NCI-H2029 (cell line): ENCODE results near the gene SLC28A1.

ENCODE experiments used
- DNase-seq: peaks from one replicate; lab custom pipeline; 2025; lab: John Stamatoyannopoulos, UW

SLC28A1 gene

DNA sequence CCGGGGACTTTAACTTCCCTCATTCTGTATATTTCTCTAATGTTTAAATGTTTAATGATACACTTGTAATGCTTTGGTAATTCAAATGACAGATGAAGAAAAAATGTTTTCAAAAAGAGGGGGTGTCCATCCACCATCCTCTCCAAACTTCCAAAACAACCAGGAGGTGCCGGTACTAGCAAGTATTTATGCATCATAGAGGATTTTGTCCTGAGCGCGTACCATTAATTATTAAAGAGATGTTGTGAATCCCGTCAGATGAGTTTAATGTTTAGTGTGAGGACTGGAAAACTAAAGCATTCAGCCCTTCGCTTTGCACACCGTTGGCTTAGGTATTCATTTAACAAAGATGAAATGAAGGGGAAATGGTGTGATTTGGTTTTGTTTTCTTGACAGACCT is 1.3 kb downstream of the SLC28A1 start:
- DNase-seq: no peak

DNA sequence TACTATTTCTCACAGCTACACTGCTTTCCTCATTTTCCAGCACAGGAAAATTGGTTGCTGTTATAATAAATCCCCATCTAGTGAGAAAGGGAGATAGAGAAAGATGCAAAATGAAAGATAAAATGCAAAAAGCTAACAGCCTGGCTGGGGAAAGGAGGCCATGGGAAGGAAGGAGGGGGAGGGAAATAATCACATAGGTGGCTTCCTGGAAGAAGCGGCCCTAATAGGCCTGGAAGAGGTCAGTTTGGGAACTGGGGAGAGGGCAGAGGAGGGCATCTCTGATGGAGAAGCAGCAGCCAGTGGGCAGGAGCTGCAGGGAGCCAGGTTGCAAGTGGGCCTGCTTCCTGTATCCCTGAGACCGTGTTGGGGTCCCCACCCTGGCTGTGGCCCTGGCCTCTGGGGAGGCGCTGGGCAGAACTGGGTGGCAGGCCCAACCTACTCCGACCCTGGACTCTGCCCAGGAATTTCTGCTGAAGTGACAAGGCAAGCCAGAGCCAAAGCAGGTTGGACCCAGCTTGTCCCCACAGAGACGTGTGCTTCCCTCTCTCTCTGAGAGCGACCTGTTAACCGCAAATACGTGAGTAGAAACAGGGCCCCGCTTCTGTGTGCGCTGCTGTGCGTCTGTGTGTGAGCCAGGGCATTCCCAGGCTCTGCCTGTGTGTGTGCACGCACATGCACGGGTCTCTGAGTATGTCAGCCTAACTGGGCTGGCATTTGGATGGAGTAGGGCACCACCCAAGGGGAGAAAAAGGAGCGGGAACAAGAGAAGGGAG is 1.9 kb downstream of the SLC28A1 start:
- DNase-seq: no peak

DNA sequence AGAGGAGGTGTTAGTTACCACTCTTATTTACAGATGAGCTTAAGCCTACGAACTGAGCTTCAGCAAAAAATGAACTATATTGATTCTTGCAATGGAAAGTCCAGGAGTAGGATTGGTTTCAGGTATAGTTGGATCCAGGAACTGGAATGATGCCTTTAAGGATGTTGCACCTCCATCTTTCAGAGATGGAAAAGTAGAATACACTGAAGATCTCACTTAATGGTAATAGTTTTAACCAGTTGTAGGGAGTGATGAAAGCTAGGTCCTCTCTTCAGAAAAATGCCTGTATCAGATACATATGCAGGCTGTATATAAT is 2.5 kb downstream of the SLC28A1 start:
- no peak for DNase-seq

DNA sequence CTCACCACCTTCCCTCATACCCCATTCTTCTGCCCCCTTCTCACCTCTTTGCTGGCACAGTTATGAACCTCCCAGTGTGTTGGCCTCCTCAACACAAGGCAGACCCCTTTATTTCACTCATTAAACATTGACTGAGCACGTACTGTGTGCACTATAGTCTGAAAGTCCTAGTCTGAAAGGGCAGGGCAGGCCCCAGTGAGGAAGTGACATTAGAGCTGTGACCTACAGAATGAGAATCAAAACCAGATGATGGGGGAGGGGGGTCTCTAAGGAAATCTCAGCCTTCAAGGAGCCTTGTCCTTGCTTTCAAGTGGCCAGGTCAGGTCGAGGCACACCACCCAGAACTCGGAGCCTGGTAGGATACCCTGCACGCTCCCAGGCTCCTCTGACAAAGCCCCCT is 3.5 kb downstream of the SLC28A1 start:
- no peak for DNase-seq

DNA sequence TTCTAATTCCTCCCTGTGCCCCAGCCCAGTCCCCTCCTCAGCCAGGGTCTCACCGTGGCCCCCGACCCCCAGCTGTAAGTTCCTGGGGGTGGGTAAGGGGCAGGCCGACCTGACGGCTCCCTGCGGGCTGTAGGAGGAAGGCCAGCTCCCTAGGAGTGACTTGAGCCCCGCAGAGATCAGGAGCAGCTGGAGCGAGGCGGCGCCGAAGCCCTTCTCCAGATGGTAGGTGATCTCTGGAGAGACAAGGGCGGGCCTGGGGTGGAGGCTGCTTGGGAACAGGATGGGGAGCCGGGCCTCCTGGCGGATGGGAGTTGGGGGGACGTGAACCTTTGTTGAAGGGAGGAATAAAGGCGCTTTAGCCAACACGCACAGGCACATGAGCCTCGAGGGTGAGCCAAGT is 4.2 kb downstream of the SLC28A1 start:
- DNase-seq: no peak

DNA sequence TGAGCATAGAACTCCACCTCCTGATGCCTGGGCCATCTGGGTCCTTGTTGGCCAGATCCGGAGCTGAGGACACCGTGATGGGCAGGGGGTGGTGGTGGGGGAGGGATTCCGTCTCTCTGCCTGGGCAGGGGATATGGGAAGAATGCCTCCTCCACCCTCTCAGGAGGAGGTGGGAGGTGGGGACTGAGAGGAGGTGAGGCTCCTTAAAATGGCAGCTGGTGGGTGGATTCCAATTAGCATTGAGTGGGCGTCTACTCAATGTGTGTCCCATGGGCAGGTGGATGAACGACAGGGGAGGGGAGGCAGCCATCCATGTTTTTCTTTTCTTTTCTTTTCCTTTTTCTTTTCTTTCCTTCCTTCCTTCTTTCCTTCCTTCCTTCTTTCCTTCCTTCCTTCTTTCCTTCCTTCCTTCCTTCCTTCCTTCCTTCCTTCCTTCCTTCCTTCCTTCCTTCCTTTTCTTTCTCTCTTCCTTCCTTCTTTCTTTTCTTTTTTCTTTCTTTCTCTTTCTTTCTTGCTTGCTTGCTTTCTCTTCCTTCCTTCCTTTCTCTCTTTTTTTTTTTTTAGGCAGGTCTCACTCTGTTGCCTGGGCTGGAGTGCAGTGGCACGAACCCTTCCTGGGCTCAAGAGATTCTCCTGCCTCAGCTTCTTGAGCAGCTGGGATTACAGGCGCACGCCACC is 5.0 kb downstream of the SLC28A1 start:
- DNase-seq: no peak

DNA sequence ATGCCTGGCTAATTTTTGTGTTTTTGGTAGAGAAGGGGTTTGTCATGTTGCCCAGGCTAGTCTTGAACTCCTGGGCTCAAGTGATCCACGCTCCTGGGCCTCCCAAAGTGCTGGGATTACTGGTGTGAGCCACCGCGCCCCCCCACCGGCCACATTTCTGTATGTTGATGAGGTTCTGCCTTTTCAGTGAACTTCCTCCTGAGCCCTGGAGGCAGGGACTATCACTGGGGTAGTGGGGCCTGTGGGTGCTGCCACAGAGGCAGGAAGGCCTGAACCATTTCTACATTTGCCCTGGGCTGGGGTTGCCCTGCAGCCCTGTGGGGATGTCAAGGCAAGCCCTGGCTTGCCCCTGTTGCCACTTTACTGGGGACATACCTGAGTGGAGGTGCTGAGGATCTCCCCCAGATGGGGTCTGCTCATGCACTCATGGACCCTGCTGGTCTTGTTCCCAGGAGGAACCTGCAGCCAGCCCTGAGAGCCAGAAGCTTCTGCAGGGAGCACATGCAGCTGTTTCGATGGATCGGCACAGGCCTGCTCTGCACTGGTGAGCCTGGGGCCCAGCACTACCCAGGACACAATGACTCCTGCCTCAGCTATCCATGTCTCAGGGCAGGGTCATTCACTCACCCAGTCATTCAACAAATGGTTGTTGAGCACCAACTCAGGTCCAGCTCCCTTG is 5.7 kb downstream of the SLC28A1 start:
- DNase-seq: no peak

DNA sequence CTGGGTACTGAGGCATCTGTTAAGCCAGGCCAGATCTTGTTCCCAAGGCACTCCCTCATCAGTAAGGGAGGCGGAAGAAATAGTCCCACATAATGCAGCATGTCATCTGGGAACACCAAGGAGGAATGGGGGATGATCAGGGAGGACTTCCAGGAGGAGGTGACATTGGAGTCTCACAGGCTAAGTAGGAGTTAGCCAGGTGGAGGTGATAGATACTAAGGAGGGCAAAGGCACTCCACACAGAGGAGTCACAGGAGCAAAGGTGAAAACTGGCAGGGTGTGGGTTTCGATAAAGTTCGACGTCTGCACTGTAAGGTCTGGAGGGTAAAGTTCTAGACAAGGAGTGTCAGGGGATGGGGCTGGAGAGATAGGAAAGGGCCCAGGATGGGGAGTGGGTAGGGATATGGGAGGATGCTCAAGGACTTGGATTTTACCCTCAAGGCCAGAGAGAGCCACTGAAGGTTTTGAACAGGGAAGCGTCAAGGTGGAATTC is 6.3 kb downstream of the SLC28A1 start:
- no peak for DNase-seq

DNA sequence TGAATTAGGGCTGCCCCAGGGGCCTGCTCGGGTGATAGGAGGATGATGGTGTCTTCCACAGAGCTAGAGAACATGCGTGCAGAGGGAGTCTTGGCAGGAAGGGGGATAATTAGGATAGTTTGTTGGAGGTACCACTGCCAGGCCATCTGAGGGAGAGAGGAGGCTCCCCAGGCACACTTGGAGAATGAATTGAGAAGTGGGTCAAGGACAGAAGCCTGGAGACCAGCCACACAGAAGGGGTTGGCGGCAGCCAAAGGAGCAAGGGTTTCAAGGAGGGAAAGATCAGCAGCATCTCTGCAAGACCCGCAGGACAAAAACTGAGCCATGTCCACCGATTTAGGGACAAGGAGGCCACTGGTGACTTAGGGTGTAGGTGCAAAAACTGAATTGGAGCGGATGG is 6.9 kb downstream of the SLC28A1 start:
- DNase-seq: no peak

DNA sequence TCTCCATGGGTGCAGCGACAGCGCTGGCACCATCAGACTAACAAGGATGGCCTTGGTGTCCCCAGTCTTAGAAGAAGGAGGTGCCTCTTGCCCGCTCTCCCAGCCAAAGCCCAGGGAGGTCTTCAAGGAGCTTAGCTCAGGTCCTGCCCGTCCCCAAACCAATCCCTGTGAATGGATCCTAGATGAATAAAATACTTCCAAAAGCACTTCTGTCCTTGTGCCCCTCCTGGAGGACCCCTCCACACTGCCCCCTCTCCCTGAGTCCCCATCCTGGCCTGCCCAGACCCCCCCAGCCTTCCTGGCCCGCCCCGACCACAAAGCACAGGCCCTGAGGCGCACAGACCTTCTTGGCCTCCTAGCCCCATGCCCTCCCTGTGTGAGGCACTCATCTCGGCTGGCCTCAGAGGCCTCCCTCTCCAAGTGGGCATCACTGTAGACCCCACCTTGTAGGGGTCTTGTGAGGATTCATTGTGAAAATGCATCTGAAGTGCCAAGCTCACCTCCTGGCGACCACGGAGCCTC is 8.4 kb downstream of the SLC28A1 start:
- DNase-seq: no peak

DNA sequence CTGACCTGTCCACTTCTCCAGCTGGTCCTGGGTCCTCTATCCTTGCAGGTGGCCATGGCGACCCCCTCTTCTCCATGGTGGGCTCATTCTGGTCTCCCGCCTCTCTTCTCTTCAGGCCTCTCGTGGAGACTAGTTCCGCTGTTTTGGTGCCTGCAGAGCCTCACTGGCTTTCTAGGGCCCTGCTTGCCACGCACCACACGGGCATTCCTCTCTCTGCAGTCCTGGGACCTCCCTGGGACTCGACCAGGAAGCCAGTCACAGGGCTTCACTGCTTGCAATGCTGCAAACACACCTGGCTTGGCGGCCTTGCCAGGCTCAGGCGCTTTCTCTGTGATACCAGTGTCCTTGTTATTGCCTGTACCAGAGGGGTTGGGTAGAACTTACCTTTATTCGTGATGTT is 9.1 kb downstream of the SLC28A1 start:
- no peak for DNase-seq

DNA sequence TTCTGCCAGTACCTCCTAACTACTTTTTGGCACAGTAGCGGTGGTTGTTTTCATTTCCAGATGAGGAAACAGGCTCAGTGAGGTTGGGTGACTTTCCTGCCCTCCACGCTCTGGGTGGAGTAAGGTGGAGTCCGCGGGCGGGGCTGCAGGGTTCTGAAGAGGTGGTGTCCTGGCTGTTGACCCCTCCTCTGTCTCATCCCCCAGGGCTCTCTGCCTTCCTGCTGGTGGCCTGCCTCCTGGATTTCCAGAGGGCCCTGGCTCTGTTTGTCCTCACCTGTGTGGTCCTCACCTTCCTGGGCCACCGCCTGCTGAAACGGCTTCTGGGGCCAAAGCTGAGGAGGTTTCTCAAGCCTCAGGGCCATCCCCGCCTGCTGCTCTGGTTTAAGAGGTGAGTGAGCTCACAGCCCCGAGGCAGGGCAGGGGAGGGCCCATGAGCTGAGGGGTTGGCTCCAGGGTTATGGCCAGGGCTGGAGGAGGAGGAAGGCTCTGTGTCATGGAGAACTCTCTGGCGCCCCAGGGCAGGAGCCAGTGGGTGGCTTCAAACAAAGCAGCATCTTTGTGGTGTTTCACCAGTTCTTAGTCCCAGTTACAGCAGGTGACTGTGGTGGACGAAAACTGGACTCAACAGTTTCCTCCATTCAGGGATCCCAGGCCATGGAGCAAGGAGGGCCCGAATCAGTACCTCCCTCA is 10.4 kb downstream of the SLC28A1 start:
- DNase-seq: no peak

DNA sequence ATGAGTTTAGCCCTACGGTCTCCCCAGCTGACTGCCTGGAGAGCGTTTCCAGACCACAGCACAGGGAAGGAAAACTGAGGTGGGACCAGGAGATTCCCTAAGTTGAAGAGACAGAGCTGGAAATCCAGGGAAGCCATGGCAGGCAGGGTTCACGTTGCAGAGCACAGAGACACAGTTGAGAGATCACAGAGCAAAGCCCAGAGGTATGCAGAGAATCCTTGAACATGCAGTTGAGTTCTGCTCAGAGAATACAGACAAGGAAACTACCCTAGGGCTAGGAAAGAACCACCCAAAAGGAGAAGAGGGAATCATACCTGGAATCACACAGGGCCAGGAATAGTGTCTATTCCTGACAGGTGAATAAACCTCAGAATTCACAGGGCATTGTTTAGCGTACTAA is 14.3 kb downstream of the SLC28A1 start:
- no peak for DNase-seq

DNA sequence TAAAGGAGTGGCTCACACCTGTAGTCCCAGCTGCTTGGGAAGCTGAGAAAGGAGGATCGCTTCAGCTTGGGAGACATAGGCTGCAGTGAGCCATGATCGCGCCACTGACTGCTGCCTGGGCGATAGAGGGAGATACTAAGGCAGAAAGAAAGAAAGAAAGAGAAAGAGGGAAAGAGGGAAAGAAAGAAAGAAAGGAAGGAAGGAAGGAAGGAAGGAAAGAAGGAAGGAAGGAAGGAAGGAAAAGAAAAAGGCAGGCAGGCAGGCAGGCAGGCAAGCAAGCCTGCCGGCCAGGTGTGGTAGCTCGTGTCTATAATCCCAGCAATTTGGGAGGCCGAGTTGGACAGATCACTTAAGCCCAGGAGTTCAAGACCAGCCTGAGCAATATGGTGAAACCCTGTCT is 15.3 kb downstream of the SLC28A1 start:
- no peak for DNase-seq

DNA sequence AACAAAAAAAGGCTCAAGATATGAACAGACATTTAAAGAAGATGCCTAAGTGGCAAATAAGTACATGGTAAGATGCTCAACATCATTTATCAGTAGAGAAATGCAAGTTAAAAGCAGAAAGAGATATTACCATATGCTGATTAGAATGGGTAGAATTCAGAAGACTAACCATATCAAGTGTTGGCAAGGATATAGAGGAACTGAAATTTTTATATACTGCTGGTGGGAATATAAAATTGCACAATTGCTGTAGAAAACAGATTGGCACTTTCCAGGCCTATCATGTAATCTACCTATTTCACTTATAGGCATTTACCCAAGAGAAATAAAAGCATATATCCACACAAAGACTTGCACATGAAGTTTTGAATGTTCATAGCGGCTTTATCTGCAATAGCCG is 17.1 kb downstream of the SLC28A1 start:
- no peak for DNase-seq

DNA sequence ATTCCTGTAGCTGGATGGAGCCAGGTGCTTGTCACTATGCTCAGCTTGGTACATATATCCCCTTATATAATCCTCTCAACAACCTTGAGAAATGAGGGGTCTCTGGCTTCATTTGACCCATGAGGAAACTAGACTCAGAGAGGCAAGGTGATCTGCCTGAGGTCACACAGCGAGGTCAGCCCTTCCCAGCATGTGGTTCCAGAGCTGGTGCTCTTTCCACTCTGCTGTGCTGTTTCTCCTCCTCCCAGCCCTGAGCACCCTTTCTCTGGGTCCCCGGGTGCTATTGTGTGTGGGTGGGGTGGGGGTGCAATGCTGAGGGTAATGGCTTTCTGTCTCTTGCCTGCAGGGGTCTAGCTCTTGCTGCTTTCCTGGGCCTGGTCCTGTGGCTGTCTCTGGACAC is 19.3 kb downstream of the SLC28A1 start:
- no peak for DNase-seq

DNA sequence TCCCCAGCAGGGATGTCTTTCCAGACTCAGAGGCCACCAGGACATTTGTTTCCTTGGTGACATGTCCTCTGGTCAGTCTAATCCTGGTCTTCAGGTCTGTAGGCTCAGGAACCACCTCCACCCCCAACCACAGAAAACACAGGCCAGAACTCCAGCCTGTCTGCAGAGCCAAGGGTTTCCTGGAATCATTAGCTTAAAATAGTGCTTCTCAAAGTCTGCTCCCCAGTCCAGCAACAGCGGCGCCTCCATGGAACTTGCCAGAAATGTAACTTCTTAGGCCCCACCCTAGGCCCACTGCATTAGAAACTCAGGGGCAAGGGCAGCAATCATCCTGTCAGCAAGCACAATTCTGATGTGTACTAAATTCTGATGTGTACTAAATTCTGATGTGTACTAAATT is 20.0 kb downstream of the SLC28A1 start:
- no peak for DNase-seq

DNA sequence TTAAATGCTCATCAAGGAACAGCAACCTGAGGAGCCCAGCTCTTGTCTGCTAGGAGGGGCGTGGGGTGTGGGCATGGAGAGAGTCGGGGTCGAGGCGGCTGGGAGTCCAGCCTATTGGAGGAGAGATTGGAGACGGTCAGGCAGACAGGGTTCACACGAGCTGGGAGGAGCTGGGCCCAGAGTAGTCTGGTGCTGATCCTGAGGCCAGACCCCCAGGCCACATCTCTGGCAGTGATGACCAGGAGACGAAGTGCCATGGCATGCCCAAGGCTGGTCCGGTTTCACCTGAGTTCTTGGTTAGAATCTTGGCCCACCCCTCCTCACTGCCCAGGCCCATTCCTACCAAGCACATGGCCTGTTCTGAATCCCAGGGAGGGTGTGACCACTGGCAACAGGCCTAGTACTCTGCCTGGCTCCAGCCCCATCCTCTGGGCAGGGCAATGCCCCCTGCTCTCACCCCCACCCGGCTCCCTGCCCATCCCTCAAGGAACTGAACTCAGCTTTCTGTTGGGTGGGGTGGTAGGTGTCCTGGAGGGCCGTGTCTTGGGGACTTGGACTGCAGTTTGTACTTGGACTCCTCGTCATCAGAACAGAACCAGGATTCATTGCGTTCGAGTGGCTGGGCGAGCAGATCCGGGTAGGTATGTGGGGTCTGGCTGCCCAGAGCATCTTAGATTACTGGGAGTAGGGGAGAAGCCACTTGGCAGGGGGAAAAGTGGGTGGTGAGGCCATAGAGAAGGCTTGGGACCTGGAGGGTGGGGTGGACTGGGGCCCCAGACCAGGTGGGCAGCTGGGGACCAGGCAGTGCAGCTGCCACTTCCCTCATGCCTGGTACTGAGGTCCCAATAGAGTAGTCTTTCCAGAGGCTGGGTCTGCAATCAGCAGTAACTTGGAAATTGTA is 20.8 kb downstream of the SLC28A1 start:
- DNase-seq: no peak

DNA sequence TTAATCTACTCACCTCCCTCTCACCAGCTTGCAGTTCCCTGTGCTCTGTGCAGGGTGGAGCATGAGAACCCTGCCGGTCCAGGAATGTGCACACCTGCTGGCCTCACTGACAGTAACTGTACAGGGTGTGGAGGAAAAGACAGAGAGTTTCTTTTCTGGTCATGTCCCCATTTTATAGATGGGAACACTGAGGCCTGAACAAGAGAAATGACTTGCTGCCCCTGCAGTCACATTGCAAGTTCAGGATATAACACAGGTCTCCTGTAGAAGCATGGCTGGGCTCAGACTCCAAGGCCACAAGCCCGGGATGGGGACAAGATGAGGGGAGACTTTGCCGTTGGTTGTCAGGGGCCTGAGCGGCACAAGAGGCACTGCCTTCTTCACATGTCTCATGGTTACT is 23.3 kb downstream of the SLC28A1 start:
- no peak for DNase-seq

DNA sequence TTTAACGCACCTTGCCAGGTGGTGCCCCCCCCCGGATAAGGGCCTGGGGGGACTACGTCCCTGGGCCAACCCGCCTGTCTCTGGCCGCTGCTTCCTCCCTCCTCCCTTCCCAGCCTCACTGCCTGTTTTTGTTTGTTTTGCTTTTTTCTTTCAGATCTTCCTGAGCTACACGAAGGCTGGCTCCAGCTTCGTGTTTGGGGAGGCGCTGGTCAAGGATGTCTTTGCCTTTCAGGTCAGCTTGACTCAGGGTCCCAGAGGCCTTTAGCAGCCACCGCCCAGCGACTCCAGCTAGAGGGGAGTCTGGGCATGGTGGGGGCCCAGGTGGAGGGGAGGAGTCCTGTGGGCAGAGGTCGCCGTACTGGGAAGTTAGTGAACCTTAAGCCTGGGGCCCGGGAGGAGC is 24.1 kb downstream of the SLC28A1 start:
- no peak for DNase-seq

DNA sequence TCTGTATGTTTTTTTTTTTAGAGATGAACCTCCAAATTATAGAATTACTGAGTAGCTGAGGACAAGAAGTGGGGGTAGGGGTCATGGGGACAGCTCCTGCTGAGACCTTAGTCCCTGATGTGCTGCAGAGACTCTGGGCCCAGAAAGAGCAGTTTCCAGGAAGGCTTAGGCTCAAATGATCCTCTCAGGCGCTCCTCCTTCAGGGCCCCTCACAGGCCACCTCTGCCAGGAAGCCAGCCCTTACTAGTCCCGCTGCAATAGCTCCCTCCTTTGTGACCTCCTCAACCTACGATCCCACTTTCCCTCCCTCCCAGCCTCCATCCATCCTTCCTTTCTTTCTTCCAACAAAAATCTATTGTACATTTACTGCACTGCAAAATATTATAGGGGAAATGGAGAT is 24.6 kb downstream of the SLC28A1 start:
- DNase-seq: no peak
